ENCODE data around the gene SLC19A1.

DNA sequence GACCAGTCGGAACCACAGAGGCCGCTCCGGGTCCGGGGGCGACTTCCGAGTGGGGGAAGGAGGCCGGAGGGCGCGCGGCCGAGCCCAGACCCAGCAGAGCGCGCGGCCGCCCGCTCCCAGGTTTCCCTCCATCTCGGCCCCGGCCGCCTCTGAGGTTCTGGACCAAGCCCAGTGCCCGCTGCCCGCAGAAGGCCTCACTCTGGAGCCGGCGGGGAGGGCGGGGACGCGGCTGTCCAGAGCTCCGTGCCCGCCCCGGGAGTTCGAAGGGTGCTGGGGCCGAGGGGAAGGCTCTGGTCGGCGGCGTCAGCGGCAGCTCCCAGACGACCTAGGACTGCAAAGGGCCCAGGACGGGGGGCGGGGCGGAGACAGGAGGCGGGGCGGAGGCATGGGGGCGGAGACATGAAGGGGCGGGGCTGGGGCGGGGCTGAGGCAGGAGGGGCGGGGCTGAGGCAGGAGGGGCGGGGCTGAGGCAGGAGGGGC is 48.0 kb upstream of the SLC19A1 start:
- TF ChIP-seq CTCF (IDR thresholded peaks at IDR 0.05; ENCODE audit: borderline replicate concordance, extremely low read depth, low read length, poor library complexity, severe bottlenecking) (no peak), EZH2 (IDR thresholded peaks at IDR 0.05; ENCODE audit: borderline replicate concordance, low read depth, low read length, severe bottlenecking) (no peak)
